GM21717 (cell line): ENCODE results near the gene GCNA.
"Not testable (repeated sequence)": the region's sequence is repeated elsewhere in the genome, so short reads cannot be mapped to it uniquely, and the experiment has no call there.

ENCODE experiments used
- ATAC-seq: cut with Tn5 transposase; IDR thresholded peaks from one replicate; pipeline ENCODE4 v1.9.1; 2021; ENCODE audit warnings: mild to moderate bottlenecking, moderate library complexity; ENCODE audit not compliant: unreplicated experiment

Gene GCNA

DNA sequence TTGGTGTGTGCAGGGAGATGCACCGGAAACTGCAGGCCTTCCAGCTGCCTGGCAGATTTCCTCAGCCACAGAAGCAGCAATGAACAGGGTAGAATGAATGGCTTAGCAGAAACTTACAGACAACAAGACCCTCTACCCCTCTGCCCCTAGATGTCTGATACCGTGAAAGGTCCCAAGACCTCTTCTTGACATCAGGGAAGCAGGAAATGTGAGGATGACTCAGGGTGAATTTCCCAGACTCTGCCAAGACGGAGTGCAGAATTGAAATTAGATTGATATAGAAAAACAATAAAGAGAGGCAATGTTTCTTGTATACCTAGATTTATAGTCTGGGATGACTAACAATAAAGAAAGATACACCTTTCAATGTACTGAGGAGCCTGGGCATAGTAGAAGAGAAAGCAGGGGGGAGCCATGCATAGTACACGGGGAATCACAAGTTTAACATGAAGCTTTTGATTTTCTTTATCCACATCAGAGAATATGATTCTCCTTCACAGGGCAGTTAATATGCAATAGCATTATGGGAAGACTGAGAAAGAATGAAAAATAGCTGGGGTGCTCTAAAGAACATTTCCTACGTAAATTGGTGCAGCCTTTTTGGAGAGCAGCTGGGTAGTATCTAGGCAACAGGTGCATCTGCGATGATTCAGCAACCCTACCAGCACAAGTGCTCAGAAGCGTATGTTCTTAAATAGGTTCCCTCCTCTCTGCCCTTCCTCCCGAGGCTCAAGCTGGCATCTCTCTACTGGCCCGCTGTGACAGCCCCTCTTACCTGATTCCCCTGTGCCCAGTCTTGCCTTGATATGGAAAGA, 58.4 kb downstream of the GCNA start:
- peak; percentile 39 for ATAC-seq

DNA sequence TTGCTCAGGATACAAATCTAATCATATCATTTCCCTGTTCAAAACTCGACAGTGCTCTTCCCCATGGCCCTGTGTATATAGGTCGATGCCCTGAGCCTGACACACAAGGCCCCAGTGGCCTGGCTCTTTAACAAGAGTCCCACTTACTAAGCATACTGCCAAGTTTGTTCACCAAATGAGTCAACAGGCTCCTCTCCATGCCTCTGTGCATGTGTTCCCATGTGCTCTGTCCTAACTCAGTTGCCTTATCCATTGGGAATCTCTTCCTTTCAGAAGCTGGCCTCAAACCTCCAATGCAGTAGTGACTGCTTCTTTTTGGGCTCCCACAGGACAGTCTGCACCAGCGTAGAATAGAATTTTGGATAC, 59.0 kb downstream of the GCNA start:
- no peak for ATAC-seq

DNA sequence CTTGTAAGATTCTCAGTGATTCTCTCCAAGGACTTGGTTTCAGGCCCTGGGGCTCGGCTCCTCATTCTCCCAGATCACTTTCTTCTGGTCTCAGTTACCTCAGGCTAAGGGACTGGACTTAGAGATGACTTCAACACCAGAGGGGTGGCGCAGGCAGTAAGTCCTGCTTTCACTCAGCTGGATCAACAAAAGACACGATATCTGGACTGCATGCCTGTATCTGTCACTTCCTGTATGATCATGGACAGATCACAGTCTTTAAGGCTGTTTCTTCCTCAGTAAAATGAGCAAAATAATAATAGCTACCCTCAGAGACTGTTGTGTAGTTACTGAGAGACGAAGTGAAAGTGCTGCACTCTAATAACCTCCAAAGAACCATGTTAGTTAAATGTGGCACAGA, 59.6 kb downstream of the GCNA start:
- ATAC-seq, result peak; percentile 41

DNA sequence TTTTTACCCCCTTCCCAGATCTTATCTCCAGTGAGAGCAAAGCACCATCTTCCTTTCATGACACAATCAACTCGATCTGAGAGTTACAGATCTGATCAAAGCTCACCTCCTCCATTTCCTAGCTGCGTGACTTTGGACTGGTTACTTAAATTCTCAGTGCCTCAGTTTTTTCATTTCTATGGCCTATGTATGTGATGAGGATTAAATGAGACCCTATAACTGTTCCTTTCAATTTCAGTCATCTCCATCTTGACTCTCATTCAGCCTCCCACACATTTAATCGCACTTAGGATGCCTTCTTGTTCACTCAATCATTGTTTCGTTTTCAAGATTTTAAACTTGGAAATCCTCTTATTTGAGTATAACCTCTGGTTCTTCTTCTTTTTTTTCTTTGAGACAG, 60.2 kb downstream of the GCNA start:
- ATAC-seq, result no peak

DNA sequence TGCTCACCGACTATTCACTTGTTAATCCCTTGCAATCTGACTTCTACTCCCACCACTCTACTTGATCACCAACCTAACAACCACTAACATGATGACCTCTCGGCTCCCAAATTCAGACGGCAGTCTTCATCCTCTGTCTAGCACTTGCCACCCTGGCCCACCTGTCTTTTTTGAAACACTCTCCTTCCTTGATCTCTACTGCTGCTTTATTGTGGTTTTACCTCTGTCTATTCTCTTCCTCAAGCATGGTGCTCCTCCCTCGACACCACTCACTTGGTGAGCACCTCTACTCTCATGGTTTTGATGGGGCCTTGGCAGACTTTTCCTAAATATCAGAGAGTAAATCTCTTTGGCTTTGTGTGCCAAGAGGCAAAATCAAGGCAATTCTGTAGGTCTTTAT, 61.8 kb downstream of the GCNA start:
- ATAC-seq, result no peak

DNA sequence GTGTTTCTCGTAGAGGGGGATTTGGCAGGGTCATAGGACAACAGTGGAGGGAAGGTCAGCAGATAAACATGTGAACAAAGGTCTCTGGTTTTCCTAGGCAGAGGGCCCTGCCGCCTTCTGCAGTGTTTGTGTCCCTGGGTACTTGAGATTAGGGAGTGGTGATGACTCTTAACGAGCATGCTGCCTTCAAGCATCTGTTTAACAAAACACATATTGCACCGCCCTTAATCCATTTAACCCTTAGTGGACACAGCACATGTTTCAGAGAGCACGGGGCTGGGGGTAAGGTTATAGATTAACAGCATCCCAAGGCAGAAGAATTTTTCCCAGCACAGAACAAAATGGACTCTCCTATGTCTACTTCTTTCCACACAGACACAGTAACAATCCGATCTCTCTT, 66.2 kb downstream of the GCNA start:
- not testable (repeated sequence) for ATAC-seq

DNA sequence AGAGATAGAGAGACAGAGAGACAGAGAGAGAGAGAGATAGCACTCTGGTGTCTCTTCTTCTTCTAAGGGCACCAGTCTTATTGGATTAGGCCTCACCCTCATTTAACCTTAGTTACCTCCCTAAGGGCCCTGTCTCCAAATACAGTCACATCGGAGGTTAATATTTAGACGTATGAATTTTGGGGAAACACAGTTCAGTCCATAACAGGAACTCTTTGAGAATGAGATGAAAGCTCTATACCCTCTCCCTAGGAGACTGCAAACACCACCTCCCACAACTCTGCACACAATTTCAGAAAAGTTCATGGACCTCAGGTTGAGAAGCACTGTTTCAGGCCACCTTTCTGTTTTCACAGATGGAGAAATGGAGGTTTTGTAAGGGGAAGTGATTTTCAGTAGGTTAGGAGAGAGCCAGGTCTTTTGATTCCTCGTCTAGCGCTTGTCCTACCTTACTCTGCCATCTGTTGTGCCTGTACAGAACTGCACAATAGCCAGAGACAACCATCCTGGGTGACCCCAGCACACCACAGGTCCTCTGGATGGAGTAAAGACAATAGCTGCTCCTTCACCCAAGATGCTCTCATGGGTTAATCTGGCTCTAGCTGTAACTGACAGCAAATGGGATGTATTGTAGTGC, 72.2 kb downstream of the GCNA start:
- no peak for ATAC-seq

DNA sequence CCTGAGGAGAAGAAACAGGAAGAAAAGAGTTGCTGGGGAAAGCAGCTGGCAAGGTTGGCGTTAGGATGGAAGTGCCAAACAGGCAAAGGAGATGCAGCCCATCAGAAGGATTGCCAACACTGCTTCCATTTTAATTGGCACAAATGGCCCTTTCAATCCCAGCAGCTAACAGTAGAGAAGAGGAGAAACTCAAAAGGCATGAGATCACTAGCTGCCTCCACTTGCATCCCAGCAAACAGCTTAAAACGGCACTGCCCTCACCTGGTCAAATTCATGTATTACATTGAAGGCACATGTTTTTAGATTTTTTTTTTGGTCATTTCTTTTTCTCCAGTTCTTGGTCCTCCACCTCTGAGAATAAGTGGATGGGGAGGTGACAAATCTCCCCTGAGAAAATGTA, 74.2 kb downstream of the GCNA start:
- no peak for ATAC-seq

DNA sequence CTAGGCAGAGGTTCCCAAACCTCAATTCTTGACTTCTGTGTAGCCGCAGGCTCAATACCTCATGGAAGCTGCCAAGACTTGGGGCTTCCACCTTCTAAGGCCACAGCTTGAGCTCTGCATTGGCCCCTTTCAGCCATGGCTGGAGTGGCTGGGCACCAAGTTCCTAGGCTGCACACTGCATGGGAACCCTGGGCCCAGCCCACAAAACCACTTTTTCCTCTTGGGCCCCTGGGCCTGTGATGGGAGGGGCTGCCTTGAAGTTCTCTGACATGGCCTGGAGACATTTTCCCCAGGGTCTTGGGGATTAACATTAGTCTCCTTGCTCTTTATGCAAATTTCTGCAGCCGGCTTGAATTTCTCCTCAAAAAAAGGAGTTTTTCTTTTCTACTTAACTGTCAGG, 75.1 kb downstream of the GCNA start:
- ATAC-seq, result no peak

DNA sequence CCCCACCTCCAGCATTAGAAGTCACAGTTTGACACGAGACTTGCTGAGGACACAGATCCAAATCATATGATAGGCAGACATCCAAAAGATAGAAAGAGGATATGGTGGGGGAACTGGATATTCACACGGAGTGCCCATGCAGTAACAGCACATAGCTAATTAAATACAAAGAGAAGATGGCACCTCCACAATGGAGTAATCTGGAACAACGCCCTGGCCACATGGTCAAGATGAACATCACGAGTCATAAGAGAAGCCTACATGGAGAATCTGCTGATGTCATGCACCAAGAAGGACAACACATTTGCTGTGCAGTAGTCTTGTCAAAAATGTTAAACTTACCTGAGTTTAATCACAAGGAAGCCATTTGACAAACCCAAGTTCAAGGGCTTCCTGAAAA, 79.0 kb downstream of the GCNA start:
- no peak for ATAC-seq

DNA sequence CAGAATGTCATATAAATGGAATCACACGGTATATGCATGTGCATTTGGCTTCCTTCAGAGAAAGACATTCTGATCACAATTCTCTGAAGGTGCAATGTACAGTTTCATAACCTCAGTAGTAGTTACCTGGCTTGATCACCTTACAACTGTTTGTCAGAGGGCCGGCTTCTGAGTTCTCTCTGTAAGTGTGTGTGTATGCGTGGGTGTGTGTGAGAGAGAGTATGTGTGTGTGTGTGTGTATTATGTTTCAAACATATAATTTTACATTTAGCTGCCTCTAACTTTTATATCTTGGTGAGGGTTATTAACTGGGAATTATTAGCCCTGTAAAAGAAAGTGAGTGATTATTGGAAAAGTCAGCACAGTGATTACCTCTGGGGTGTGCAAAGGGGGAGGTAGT, 81.1 kb downstream of the GCNA start:
- ATAC-seq, result no peak

DNA sequence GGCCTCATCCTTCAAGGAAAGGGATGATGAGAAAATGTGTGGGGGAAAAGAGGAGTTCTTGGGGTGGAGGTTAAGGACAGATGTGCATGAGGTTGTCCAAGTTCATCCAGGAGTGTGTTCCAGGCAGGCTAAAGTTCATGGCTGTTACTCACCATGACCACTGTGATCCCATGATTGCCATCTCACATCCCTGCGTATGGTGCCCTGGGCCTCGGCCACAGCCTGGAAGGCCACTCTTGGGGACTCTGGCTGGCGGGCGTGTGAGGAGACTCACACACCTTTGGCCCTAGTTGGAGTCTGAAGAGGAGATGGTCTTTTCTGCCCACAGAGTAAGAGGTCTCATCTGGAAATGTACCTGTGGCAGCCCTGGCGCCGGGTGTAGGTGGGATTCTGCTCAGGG, 81.7 kb downstream of the GCNA start:
- no peak for ATAC-seq

DNA sequence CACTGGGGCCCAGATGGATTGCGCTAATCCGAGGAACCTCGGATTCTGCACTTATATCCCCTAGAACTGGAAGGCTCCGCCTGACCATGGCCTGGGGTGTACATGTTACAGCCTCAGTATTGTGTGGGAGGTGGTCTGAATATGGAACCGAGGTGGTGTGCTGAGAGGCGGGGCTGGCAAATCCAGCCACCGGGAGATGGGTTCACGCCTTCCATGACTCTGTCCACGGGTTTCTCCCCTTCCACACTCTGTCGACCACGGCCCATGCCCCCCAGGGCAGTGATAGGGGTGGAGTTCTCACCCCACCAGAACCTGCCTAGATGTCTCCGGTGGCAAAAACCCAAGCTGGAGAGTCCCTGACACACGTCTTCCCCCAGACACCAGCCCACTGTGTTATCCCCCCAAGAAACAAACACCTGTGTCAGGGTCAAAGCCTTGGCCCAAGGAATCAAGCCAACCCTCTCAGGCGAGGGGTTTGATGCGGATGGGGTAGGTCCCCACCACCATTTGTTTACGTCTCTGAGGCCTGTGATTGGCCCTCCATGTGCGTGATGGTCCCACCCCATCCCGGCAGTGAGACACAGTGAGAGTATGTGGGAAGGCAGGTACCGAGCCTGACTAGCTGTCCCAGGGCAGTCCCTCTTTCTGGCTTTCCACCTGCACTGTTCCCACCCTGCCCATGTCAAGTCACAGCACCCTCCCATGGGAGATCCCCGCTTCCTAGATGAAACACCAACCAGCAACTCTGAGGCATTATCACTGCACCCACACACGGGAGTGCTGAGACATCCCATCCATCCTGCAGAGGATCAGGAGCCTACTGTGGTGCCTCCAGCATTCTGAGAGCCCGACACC, 82.6 kb downstream of the GCNA start:
- no peak for ATAC-seq

DNA sequence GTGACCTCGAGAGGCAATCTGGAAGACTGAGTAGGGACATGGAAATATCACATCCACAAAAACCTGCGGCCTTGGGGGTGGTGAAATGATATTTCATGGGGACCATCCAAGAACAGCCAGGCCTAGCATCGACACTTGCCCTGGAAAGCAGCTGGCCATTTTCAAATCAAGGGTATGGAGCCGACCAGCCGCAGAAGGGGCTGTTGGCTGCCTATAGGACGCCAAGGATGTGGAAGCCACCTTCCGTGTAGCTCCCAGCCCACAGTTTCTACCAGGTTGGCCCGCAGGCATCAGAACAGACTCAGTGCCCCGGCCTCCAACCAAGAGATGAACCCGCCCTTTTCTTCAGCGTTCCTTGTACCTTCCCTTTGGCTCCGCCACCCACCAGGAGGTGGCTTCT, 83.7 kb downstream of the GCNA start:
- ATAC-seq, result no peak

DNA sequence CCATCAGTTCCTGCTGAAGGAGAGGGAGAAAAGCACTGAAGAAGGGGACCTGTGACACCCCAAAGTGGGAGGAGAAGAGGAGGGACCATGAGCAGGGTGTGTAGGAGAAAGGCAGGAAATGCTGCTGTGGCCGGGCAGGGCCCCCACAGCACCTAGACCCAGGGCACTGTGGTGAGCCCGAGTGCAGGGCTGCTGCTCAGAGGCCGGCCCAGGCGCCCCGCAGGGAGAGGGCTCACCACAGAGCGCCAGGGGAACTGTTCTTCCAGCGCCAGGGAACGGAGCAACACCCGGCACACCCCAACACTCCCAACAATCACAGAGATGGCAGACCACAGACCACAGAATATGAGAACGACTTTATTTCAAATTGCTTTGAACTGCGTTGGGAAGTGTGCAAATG, 84.4 kb downstream of the GCNA start:
- ATAC-seq, result not testable (repeated sequence)
